ENCODE results near the gene MCC. TPM values are rescaled to one million over a fixed set of nuclear protein-coding genes. Genes with fewer than 3 reads are reported as not detected.

MCC gene
- total RNA-seq, 1 experiment from 2014 or later, result 0.41 TPM

DNA sequence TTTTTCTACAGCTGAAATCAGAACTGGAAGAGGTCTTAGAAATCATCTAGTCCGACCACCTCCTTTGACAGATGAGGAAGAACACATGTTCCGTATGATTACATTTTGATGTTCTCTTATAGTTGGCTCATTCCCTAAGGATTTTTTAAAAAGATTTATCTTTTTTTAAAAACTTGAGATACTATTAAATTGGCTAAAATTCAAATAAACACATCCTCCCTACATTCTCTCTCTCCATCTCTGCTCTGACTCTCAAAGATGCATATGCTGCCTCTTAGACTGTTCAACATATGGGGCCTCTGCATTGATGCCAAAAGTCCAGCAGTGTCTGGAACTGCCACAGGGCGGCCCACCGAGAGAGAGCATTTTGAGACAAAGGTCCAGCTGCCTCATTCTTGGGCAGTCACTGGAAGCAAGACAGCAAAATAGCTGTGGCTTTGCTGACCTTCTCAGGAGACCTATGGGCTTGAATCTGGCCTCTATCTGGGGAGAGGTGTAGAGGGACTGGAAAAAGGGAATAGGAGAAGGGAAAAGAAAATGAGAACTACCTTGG is 40.7 kb downstream of the MCC start:
- in situ Hi-C loops (cut with HindIII; ENCODE audit: low pct_unique_long_range_greater_than_20kb, low sequenced_read_pairs), result no loop called here
- TF ChIP-seq, protein P1, sequence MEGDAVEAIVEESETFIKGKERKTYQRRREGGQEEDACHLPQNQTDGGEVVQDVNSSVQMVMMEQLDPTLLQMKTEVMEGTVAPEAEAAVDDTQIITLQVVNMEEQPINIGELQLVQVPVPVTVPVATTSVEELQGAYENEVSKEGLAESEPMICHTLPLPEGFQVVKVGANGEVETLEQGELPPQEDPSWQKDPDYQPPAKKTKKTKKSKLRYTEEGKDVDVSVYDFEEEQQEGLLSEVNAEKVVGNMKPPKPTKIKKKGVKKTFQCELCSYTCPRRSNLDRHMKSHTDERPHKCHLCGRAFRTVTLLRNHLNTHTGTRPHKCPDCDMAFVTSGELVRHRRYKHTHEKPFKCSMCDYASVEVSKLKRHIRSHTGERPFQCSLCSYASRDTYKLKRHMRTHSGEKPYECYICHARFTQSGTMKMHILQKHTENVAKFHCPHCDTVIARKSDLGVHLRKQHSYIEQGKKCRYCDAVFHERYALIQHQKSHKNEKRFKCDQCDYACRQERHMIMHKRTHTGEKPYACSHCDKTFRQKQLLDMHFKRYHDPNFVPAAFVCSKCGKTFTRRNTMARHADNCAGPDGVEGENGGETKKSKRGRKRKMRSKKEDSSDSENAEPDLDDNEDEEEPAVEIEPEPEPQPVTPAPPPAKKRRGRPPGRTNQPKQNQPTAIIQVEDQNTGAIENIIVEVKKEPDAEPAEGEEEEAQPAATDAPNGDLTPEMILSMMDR (IDR thresholded peaks at IDR 0.05), result peak; percentile 17
- no peak for TF ChIP-seq SIN3A (IDR thresholded peaks at IDR 0.05; ENCODE audit: borderline replicate concordance, insufficient read depth, low read depth, low read length)
- no peak for TF ChIP-seq TCF7L2 (IDR thresholded peaks at IDR 0.05; ENCODE audit: low read depth, low read length)
- BruUV-seq (replicated peaks), result no TSS peak
- Histone ChIP-seq H3K4me3 (ENCODE audit: low read depth in 2 of 2, low read length in 2 of 2) (no peak overlapping the region), H3K9me3 (ENCODE audit: control insufficient read depth, insufficient read depth, low read depth, low read length) (no peaks in the 10 kb centered on the region), H3K27ac (ENCODE audit: low read length) (no peak overlapping the region), H3K36me3 (ENCODE audit: control insufficient read depth, insufficient read depth, low read length) (no peaks in the 10 kb centered on the region), H3K4me1 (ENCODE audit: control insufficient read depth, insufficient read depth, low read length) (no peaks in the 10 kb centered on the region), H3K27me3 (ENCODE audit: control insufficient read depth, insufficient read depth, low read length) (peaks cover 9% of the 10 kb centered on the region)
- ChIA-PET CTCF (no interaction called here), POLR2A (no interaction called here)
- peak; percentile 63; the same call in 1 of the 2 replicates for ATAC-seq
- intact Hi-C loops (cut with micrococcal nuclease; ENCODE audit: unreplicated experiment), result no loop called here
- DNase-seq (ENCODE audit: low read depth, low spot score), result no peak

DNA sequence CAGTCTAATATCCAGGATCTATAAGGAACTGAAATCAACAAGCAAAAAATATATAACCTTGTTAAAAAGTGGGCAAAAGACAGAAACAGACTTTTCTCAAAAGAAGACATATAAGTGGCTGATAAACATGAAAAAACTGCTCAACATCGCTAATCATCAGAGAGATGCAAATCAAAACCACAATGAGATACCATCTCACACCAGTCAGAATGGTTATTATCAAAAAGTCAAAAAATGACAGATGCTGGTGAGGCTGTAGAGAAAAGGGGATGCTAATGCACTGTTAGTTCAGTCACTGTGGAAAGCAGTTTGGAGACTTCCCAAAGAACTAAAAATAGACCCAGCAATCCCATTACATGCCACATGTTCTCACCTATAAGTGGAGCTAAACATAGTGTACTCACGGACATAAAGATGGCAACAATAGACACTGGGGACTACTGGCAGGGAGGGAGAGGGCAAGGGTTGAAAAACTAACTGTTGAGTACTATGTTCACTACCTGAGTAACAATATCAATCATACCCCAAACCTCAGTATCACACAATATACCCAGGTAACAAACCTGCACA is 41.8 kb downstream of the MCC start:
- in situ Hi-C loops (cut with HindIII; ENCODE audit: low pct_unique_long_range_greater_than_20kb, low sequenced_read_pairs) (no loop called here), intact Hi-C loops (cut with micrococcal nuclease; ENCODE audit: unreplicated experiment) (no loop called here)
- H3K36me3 ChIP-seq (ENCODE audit: control insufficient read depth, insufficient read depth, low read length), result no peaks in the 10 kb centered on the region
- ChIA-PET POLR2A (no interaction called here), CTCF (no interaction called here)
- H3K4me3 ChIP-seq (ENCODE audit: low read depth in 2 of 2, low read length in 2 of 2), result no peak overlapping the region
- H3K27me3 ChIP-seq (ENCODE audit: control insufficient read depth, insufficient read depth, low read length), result peaks cover 9% of the 10 kb centered on the region
- H3K4me1 ChIP-seq (ENCODE audit: control insufficient read depth, insufficient read depth, low read length), result no peaks in the 10 kb centered on the region
- H3K9me3 ChIP-seq (ENCODE audit: control insufficient read depth, insufficient read depth, low read depth, low read length), result no peaks in the 10 kb centered on the region
- DNase-seq (ENCODE audit: low read depth, low spot score), result no peak
- no TSS peak for BruUV-seq (replicated peaks)
- H3K27ac ChIP-seq (ENCODE audit: low read length), result no peak overlapping the region
- no peak for ATAC-seq
- TF ChIP-seq POLR2AphosphoS5 (IDR thresholded peaks at IDR 0.05; ENCODE audit: low read depth, low read length) (no peak), TCF7L2 (IDR thresholded peaks at IDR 0.05; ENCODE audit: low read depth, low read length) (no peak)
- TF ChIP-seq, protein P1 (IDR thresholded peaks at IDR 0.05), result no peak

DNA sequence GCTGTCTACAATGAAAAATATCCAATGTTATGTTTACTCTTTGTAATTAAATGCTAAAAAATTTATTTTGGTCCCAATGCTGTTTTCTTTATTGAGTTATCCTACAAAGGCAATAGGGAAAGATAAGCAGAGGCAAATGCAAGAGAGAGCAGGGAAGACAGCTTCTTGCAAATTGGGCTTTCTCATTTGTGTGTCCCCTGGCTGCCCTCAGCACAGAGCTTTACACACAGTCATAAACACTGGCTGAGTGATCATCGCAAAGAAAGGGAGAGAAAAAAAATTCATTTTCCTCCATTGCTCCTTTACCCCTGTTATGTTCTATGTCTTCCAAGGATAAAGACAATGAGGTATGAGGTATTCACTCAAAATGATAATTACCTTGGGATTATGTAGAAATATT is 51.1 kb downstream of the MCC start:
- no peak overlapping the region for H3K4me3 ChIP-seq (ENCODE audit: low read depth in 2 of 2, low read length in 2 of 2)
- intact Hi-C loops (cut with micrococcal nuclease; ENCODE audit: unreplicated experiment), result no loop called here
- no TSS peak for BruUV-seq (replicated peaks)
- ChIA-PET POLR2A (no interaction called here), CTCF (no interaction called here)
- ATAC-seq (no peak), DNase-seq (ENCODE audit: low read depth, low spot score) (no peak)
- no peak for TF ChIP-seq TCF7L2 (IDR thresholded peaks at IDR 0.05; ENCODE audit: low read depth, low read length)
- no peak for TF ChIP-seq POLR2AphosphoS5 (IDR thresholded peaks at IDR 0.05; ENCODE audit: low read depth, low read length)
- TF ChIP-seq, protein P1 (IDR thresholded peaks at IDR 0.05), result no peak
- TF ChIP-seq SIN3A (IDR thresholded peaks at IDR 0.05; ENCODE audit: borderline replicate concordance, insufficient read depth, low read depth, low read length), result no peak
- no peaks in the 10 kb centered on the region for H3K4me1 ChIP-seq (ENCODE audit: control insufficient read depth, insufficient read depth, low read length)
- in situ Hi-C loops (cut with HindIII; ENCODE audit: low pct_unique_long_range_greater_than_20kb, low sequenced_read_pairs), result no loop called here
- H3K9me3 ChIP-seq (ENCODE audit: control insufficient read depth, insufficient read depth, low read depth, low read length), result no peaks in the 10 kb centered on the region
- no peak overlapping the region for H3K27ac ChIP-seq (ENCODE audit: low read length)
- H3K27me3 ChIP-seq (ENCODE audit: control insufficient read depth, insufficient read depth, low read length), result peaks cover 2% of the 10 kb centered on the region; the same call in 1 of the 2 replicates
- H3K36me3 ChIP-seq (ENCODE audit: control insufficient read depth, insufficient read depth, low read length), result no peaks in the 10 kb centered on the region

All from Panc1 (cell line).